ENCODE results near the gene YY1.

YY1 gene

DNA sequence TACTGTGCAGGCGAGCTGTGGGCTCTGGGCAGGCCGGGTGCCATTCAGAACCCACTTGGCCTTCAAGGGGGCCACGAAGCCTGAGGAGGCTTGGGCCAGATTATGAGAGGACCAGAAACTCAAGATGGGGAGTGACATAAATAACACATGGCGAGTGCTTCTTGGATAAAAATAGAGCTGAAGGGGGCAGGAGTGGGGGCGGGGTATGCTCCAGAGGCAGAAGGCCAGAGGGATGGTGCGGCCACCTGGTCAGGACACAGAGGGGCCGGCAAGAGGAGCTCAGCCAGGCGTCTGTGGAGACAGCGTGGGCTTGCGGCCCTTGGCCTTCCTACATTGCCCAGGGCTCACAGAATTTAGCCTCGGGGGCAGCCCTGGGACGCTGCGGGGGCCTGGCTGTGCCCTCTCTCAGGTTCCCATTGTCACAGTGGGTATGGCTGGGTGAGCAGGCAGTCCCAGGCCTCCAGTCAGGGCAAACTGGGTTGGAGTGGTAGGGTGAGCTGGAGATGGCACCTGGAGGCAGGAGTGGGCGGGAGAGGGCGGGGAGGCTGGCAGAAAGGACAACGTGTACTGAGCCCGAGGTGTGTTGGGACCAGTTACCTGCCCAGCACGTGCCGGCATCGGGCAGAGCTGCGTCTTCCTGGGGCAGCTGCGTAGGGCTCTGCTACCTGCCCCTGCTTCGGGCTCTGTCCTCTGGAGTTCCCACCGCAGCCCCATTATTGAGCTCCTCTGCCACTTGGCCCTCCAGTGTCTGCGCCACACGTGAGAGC lies 74.7 kb downstream of the YY1 start:
- DNase-seq (ENCODE audit: low read depth in 2 of 2), result no peak

DNA sequence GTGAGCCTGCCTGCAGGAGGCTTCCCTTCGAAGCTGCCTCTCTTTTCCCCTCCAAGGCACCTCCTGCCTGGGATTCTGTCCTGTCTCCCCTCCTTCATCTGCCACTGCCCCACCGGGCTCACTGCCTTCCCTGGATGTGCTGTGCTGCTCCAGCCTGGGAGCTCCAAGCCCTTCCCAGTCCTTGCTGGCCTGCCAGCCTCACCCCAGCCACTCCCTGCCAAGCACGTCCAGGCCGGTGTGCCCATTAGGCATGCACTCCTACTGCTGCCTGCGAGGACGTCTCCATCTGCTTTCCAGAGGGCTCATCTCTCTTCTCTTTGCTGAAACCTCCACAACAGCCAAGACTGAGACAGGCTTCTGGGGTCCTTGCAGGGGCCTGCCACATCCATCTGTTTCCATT lies 75.8 kb downstream of the YY1 start:
- DNase-seq (ENCODE audit: low read depth in 2 of 2), result no peak

DNA sequence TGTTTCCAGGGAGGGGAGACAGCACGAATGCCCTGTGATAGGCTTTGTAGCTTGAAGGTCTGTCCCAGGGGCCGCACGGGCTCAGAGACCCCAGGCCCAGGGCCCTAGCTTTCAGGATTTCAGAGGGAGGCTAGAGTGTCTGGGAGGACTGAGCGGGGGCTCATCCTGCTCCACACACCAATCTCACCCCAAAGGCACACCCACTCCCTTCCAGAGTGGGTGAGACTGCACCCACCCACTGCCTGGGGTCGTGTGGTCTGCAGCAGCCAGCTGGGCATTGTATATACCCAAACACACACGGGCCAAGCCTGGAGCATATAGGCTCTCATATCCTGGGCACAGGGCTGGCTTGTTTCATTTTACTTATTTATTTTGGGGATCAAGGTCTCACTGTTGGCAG lies 78.4 kb downstream of the YY1 start:
- no peak for DNase-seq (ENCODE audit: low read depth in 2 of 2)

DNA sequence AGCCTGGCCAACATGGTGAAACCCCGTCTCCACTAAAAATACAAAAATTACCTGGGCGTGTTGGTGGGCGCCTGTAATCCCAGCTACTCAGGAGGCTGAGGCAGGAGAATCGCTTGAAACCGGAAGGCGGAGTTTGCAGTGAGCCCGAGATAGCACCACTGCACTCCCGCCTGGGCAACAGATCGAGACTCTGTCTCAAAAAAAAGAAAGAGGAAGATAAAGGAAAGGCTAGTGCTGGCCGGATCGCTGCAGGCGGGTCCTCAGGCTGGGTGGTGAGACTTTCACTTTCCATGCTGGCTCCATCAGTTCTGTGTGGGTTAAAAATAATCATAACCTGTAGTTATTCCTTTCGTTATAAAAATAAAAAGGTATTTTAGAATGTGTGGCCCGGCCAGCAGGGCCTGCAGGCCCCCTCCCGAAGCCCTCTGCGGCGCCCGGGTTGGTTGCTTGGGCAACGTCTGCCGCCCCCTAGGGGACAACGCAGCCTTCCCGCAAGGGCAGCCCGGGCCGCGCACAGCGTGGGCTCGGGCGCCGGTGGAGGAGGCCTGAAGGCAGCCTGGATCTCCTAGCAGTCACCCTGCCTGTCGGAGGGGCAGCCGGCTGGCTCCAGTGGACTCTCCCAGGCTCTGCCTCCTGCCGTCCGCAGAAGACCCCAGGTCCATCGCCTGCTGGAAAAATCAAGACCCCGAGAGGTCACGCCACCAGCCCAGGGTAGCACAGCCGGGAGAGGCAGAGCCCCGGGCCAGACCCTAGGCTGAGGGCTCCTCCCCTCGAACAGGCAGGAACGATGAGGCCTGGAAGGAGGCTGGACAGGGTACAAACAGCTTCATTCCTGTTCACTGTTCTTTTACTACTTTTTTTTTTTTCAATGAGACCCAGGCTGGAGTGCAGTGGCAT lies 79.2 kb downstream of the YY1 start:
- DNase-seq (ENCODE audit: low read depth in 2 of 2), result peak; percentile 53 to 65

DNA sequence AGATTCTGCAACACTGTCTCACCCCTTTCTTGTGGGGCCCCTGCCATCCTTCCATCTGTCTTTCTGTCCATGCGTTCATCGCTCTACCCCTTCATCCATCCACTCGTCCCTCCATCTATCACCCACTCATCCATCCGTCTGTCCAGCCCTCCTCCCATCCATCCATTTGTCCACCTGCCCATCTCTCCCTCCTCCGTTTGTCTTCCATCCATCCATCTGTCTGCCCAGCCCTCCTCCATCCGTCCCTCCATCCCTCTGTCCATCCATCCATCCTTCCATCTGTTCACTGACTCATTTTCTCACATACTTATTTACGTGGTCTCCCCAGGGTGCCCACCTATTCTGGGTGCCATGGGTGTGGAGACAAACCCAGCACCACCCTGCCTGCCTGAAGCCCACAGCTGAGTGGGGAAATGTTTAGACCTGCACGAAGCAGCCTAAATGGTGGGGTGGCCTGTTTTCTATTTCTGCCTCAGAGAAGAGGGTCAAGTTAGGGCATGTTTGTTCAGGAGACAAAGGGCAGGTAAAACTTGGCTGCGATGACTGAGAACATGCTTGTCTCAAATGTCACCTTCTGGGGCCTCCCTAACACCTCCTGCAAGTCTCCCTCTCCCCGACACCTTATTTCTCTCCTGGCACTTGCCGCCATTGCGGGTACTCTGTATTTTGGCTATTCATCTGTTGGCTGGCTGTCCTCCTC lies 81.4 kb downstream of the YY1 start:
- DNase-seq (ENCODE audit: low read depth in 2 of 2), result no peak

DNA sequence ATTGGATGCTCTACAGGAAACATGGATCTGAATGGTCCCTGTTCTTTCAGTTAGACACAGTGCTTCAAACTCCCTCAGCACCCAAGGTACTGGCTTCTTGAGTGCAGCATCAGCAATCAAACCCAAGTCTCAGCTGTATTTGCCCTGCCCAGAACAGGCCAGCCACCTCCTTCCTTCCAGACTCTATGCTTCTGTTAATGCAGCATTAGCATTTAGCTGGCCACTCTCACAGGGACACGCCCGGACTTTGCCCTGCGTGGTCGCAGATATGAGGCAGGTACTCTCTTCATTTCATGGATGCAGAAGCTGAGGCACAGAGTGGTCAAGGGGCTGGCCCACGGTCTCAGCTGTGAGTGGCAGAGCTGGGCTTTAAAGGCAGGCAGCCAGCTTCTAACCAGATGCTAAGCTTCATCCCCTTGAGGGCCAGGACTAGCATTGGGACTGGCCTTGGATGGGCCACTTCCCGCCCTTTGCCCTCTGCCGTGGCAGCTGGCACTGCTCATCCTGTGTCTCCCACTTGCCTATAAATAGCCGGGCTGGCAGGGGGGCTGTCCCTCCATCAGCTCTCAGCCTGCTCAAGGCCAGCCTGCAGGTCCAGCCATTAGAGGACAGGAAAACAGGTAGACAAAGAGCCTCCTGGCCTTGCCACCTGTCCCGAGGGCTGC lies 82.7 kb downstream of the YY1 start:
- DNase-seq (ENCODE audit: low read depth in 2 of 2), result no peak

DNA sequence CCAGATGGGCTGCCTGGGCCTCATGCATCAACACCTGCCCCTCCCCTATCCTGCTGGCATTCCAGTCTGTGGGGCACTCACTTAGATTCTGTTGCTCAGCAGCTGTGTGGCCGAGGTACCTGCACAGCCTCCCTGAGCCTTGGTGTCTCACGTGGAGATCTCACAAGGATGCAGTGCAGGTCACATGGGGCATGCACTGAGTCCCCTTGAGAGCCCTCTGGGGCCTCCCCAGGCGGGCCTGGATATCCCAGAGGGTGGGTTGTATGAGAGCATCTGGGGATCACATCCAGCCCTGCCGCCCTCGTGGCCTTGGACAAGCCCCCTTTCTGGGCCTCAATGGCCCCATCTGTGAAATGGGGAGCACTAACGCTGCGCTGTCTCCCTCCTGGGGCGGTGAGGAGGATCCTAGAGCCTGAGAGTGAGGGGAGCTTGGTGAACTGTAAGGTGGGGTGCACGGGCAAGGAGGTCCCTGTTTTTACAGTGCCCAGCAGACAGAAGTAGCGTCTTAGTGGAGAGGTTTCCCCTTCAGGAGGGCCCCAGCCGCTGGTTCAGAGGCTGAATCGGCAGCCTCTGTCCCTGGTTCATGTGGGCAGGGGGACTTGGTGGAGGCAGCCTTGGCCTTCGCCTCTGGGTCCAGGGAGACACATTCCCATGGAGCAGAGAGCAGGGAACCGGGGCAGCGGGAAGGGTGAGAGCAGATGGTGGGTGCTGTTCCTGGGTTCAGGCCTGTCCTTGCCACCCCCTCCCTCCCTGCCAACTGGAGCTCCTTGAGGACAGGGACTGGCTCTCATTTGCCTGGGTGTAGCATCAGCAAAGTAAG lies 83.4 kb downstream of the YY1 start:
- no peak for DNase-seq (ENCODE audit: low read depth in 2 of 2)

DNA sequence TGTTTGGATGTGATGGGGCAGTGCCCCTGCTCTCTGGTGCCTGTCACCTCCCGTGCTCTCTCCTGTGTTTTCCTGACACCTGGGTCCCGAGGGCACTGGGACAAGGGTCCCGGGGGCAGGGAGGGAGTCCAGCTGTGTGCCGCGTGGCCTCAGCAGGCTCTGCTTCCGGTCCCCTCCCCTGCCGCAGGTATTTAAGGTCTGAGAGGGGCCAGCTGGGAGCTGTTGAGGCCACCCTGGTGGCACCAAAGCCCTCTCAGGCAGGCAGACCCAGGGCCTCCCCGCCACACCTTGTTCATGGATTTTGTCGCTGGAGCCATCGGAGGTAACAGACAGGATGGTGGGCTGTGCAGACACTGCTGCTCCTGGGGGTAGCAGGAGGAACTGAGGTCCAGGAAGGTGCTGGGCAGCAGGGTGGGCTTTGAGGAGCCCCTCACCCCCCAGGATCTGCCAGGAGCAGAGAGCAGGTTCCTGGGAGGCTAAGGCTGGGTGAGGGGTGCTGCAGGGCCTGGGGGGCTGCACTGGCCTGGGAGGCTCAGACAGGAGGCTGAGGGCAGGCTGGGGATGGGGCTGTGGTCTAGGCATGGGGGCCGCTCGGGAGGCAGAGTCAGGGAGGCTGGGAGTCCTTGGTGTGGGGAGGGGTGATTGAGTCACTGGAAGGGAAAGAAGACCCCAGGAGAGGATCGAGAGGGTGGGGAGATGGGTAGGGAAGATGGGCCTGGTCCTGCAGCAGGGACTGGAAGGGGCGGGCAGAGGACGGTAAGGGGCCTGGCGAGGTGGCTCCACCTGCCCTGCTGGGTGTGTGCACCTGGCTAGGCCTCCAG lies 84.4 kb downstream of the YY1 start, which contains the start of gene SLC25A47:
TSS of gene SLC25A47 (plus strand) at position 219 of the 821 bp plus-strand sequence. CDS start at position 295, 76 bp downstream.
- no peak for DNase-seq (ENCODE audit: low read depth in 2 of 2)

DNA sequence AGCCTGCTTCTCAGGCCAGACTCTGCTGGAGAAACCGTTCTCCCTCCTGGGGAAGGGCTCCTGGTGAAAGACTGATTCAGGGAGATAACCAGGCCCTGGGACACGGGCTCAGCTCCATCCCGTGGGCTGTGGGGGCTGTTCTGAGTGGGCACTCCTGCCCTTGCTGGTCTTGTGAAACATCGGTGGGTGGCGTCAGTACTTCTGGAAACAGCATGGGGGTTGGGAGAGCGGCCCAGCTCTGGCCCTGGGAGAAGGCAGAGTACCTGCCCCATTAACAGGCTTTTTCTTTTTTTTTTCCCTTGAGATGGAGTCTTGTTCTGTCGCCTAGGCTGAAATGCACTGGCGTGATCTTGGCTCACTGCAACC lies 85.0 kb downstream of the YY1 start:
- DNase-seq (ENCODE audit: low read depth in 2 of 2), result no peak

DNA sequence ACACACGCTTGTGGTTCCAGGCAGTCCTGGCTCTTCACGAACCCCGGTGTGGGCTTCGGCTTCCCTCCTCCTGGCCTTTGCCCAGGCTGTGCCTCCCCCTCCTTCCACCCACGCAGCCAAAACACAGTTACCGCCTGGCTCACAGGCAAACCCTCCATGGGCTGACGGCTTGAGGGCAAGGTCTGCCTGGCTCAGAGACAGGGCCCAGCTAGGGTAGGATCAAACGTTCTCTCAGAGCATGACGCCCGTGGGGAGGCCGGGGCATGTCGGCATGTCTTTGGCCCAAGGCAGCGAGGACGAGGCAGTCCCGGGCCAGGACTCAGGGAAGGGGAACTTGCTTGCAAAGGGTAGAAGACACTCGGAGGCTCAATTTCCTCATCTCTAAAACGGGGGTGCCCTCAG lies 86.3 kb downstream of the YY1 start:
- DNase-seq (ENCODE audit: low read depth in 2 of 2), result no peak

DNA sequence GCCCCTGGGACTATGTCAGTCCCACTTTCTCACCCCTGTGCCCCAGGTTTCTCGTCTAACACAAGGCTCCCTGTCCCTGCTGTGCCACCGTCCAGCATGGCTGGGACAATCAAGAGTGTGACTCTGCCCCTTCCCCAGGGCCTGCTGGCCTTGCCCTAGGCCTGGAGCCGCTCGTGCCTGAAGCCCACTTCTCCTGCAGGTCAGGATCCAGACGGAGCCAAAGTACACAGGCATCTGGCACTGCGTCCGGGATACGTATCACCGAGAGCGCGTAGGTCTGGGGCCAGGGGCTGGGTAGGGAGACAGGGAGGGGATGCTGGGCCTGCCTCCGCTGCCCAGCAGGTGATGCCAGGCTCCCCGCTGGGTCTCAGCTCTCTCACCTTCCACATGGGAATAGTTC lies 87.0 kb downstream of the YY1 start:
- DNase-seq (ENCODE audit: low read depth in 2 of 2), result no peak

DNA sequence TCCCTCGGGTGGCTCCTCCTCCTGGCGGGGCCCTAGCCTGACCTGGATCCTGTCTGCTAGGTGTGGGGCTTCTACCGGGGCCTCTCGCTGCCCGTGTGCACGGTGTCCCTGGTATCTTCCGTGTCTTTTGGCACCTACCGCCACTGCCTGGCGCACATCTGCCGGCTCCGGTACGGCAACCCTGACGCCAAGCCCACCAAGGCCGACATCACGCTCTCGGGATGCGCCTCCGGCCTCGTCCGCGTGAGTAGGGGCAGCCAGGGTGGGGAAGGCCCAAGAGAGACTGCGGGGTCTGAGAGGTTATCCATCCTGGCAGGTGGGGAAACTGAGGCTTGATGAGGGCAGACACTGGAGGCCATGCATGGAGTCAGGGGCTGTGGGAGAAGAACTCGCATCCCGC lies 88.2 kb downstream of the YY1 start:
- no peak for DNase-seq (ENCODE audit: low read depth in 2 of 2)

DNA sequence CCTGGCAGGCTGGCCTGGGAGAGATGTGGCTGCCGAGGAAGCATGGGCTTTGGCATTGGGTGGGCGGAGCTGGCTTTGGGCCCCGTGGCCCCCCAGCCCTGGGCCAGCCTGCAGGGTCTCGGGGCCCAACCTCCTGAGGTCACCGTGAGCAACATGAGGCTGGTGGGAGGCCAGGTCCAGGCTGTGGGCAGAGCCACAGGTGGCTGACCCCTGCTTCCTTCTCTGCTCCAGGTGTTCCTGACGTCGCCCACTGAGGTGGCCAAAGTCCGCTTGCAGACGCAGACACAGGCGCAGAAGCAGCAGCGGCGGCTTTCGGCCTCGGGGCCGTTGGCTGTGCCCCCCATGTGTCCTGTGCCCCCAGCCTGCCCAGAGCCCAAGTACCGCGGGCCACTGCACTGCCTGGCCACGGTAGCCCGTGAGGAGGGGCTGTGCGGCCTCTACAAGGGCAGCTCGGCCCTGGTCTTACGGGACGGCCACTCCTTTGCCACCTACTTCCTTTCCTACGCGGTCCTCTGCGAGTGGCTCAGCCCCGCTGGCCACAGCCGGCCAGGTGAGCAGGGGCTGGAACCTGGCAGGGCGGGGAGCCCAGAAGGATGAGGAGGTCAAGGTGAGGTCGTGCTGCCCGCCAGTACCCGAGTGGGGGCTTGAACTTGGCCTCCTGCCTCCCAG lies 89.7 kb downstream of the YY1 start:
- DNase-seq (ENCODE audit: low read depth in 2 of 2), result no peak

DNA sequence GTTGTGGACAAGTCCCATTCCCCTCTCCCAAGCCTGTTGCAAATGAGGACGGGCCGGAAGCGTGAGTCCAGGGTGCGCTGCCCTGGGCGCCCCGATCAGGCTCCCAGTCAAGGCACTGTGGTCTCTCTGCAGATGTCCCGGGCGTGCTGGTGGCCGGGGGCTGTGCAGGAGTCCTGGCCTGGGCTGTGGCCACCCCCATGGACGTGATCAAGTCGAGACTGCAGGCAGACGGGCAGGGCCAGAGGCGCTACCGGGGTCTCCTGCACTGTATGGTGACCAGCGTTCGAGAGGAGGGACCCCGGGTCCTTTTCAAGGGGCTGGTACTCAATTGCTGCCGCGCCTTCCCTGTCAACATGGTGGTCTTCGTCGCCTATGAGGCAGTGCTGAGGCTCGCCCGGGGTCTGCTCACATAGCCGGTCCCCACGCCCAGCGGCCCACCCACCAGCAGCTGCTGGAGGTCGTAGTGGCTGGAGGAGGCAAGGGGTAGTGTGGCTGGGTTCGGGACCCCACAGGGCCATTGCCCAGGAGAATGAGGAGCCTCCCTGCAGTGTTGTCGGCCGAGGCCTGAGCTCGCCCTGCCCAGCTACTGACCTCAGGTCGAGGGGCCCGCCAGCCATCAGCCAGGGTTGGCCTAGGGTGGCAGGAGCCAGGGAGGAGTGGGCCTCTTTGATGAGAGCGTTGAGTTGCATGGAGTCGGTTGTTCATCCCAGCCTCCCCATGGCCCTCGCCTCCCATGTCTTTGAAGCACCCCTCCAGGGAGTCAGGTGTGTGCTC lies 90.5 kb downstream of the YY1 start:
- DNase-seq (ENCODE audit: low read depth in 2 of 2), result no peak

DNA sequence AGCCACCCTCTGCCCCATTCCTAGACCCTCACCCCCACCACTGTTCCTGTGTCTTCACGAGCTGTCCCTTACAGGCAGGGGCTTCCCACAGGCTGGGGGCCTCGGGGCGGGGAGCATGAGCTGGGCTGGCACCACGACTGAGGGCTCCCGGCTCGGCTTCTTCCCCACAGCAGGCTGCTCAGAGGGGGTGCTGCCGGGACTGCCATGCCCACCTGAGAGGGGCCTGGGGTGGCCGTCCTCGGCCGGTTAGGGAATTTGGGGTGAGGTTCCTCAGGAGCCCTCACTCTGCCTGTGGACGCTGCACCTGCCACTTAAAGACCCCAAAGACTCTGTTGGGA lies 91.0 kb downstream of the YY1 start:
- no peak for DNase-seq (ENCODE audit: low read depth in 2 of 2)

DNA sequence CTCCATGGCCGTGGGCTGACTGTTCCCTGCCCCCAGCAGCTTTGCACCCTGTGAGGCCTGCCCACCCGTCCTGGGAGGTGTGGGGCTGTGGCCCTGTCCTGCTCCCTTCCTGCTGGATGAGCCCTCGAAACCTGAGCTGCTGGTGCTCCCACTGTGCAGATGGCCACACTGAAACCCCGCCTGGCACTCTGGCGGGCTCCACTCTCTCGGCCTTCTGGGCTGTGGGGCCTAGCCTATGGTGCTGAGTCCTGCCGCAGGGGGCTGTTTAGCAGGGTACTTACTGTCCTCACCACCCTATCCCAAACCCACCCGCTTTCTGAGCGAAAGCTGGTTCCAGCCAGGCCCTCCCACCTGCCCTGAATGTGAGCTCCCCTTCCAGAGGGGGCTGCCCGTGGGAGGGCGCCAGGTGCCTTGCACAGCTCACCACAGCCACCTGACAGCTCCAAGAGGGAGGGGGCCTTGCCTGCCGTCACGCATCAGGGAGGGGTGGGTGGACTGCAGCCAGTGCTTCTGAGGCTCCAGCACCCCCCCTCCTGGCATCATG lies 91.5 kb downstream of the YY1 start:
- no peak for DNase-seq (ENCODE audit: low read depth in 2 of 2)

DNA sequence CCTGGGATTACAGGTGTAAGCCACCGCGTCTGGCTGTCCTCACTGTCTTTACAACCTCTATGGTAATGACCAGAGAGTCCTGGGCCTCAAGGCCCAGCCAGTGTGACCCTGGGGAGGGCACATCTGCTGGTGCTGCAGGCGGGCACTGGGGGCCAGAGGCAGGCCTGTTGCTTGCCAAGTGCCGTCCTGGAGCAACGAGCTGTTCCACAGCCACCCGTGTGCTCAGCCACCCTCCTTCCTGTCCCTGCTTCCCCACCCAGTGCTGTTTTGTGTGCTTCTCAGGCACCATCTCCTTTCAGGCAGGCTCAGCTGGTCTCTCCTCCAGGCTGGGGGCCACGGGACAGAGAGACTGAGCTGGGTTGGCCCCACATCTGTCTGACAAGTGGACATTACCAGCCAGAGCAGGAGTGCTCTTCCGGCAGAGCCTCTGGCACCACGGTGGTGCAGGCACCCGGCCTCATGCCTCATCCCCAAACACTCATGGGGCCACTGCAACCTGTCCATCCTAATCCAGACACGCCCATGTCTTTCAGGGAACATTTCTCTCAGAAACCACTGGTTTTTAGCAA lies 93.2 kb downstream of the YY1 start:
- no peak for DNase-seq (ENCODE audit: low read depth in 2 of 2)

Data from stimulated activated CD4-positive, alpha-beta T cell treated with anti-CD3 and anti-CD28 coated beads, Interleukin-1b, Interleukin-23, amount 100 ng/mL, for 4 hours (primary cell).